IMR-90 (cell line): ENCODE data around the gene C6orf58. TPM values are rescaled to one million over a fixed set of nuclear protein-coding genes. Genes with fewer than 3 reads are reported as not detected.

Experiments used
- ATAC-seq: fragments of 200-7000 bp; cut with Tn5 transposase; 2 replicates; pipeline ENCODE4 v1.9.1; 2020; ENCODE audit warnings: low read depth, mild to moderate bottlenecking, moderate library complexity
- BruUV-seq: library from RNA; stranded (reverse); fragments of 400-500 nt; replicated peaks from 2 replicates; lab custom pipeline; 2021; lab: Mats Ljungman, UMichigan
- CTCF ChIA-PET: fragments of 300-600 bp; formaldehyde crosslinking; extraction: SDS; loops from one replicate; lab custom pipeline; 2021; ENCODE audit warnings: antibody characterized with exemption; lab: Yijun Ruan, JAX
- POLR2A ChIA-PET: fragments of 300-600 bp; sonication (Branson Sonifier 250); formaldehyde crosslinking; loops from one replicate; lab custom pipeline; 2022; ENCODE audit warnings: antibody characterized with exemption; ENCODE audit not compliant: unreplicated experiment; lab: Charles Lee
- DNase-seq: peaks from one replicate; pipeline ENCODE4 v3.0.0; 2013
- H2AFZ ChIP-seq: replicated peaks from 2 replicates; pipeline ENCODE3; 2013; ENCODE audit warnings: low read length, mild to moderate bottlenecking; ENCODE audit not compliant: poor library complexity
- H2AK5ac ChIP-seq: 2 replicates; pipeline ENCODE4 v1.6.1; 2013; ENCODE audit warnings: low read depth, low read length, inconsistent platforms
- H2AK9ac ChIP-seq: replicated peaks from 2 replicates; pipeline ENCODE3; 2013; ENCODE audit warnings: mild to moderate bottlenecking, low read depth, low read length, moderate library complexity; ENCODE audit not compliant: poor library complexity
- H2BK120ac ChIP-seq: 2 replicates; pipeline ENCODE4 v1.6.1; 2013; ENCODE audit warnings: low read depth, low read length, inconsistent platforms
- H2BK15ac ChIP-seq: 3 replicates; pipeline ENCODE4 v1.6.1; 2013; ENCODE audit warnings: low read depth, low read length, inconsistent platforms
- H2BK20ac ChIP-seq: 2 replicates; pipeline ENCODE4 v1.6.1; 2013; ENCODE audit warnings: low read depth, mild to moderate bottlenecking, inconsistent platforms, low read length, moderate library complexity
- H2BK5ac ChIP-seq: 2 replicates; pipeline ENCODE4 v1.6.1; 2013; ENCODE audit warnings: mild to moderate bottlenecking, low read depth, low read length, inconsistent platforms; ENCODE audit not compliant: poor library complexity, severe bottlenecking
- H3K14ac ChIP-seq: replicated peaks from 2 replicates; pipeline ENCODE4 v1.6.1; 2013; ENCODE audit warnings: low read depth, low read length, inconsistent platforms
- H3K18ac ChIP-seq: 2 replicates; pipeline ENCODE4 v1.6.1; 2013; ENCODE audit warnings: low read depth, low read length, control low read depth
- H3K23ac ChIP-seq: 2 replicates; pipeline ENCODE4 v1.6.1; 2013; ENCODE audit warnings: low read depth, low read length, inconsistent platforms
- H3K27ac ChIP-seq: 2 replicates; pipeline ENCODE4 v1.5.1; 2013; ENCODE audit warnings: mild to moderate bottlenecking, control low read depth, low read length; ENCODE audit not compliant: insufficient read depth
- H3K27me3 ChIP-seq: 2 replicates; pipeline ENCODE4 v1.6.1; 2013; ENCODE audit warnings: low read length; ENCODE audit not compliant: control insufficient read depth, insufficient read depth
- H3K36me3 ChIP-seq: 2 replicates; pipeline ENCODE4 v1.6.1; 2013; ENCODE audit warnings: low read length, mixed read lengths; ENCODE audit not compliant: control insufficient read depth, insufficient read depth
- H3K4ac ChIP-seq: 2 replicates; pipeline ENCODE4 v1.6.1; 2013; ENCODE audit warnings: low read depth, low read length, inconsistent platforms
- H3K4me1 ChIP-seq: 2 replicates; pipeline ENCODE4 v1.6.1; 2013; ENCODE audit warnings: low read length, mixed read lengths; ENCODE audit not compliant: control insufficient read depth, insufficient read depth
- H3K4me2 ChIP-seq: 2 replicates; pipeline ENCODE4 v1.6.1; 2013; ENCODE audit warnings: low read depth, mild to moderate bottlenecking, control low read depth, low read length, moderate library complexity
- H3K4me3 ChIP-seq: 2 replicates; pipeline ENCODE4 v1.5.1; 2013; ENCODE audit warnings: low read depth, mild to moderate bottlenecking, control low read depth, low read length, moderate library complexity; ENCODE audit not compliant: insufficient read depth
- H3K56ac ChIP-seq: 2 replicates; pipeline ENCODE4 v1.6.1; 2013; ENCODE audit warnings: low read length, inconsistent platforms; ENCODE audit not compliant: insufficient read depth; ENCODE audit errors: extremely low read depth
- H3K79me1 ChIP-seq, 2 experiments: 2 replicates each; pipeline ENCODE4 v1.6.1; 2013; ENCODE audit warnings: low read length in 2 of 2, inconsistent platforms in 1 of 2, low read depth in 1 of 2
- H3K9ac ChIP-seq: 2 replicates; pipeline ENCODE4 v1.6.1; 2013; ENCODE audit warnings: low read depth, low read length, control low read depth
- H3K9me1 ChIP-seq: 2 replicates; pipeline ENCODE4 v1.6.1; 2013; ENCODE audit warnings: low read length, inconsistent platforms; ENCODE audit not compliant: insufficient read depth
- H3K9me3 ChIP-seq: 2 replicates; pipeline ENCODE4 v1.6.1; 2013; ENCODE audit warnings: low read length; ENCODE audit not compliant: control insufficient read depth, insufficient read depth
- H4K20me1 ChIP-seq: 2 replicates; pipeline ENCODE4 v1.6.1; 2013; ENCODE audit warnings: low read length, inconsistent platforms; ENCODE audit not compliant: insufficient read depth
- H4K5ac ChIP-seq: 2 replicates; pipeline ENCODE4 v1.6.1; 2013; ENCODE audit warnings: mild to moderate bottlenecking, low read depth, low read length, control low read depth
- H4K8ac ChIP-seq, 2 experiments: 2 replicates each; pipeline ENCODE4 v1.6.1; 2013; ENCODE audit warnings: low read depth in 2 of 2, low read length in 2 of 2, control low read depth in 1 of 2, inconsistent platforms in 1 of 2
- H4K91ac ChIP-seq: 2 replicates; pipeline ENCODE4 v1.6.1; 2013; ENCODE audit warnings: low read depth, low read length, inconsistent platforms; ENCODE audit not compliant: insufficient read depth
- MXI1 ChIP-seq: IDR thresholded peaks from 2 replicates; pipeline ENCODE4 v1.6.1; 2012; ENCODE audit warnings: low read depth, mild to moderate bottlenecking, low read length, moderate library complexity, borderline replicate concordance
- WGBS, 2 experiments: methylation state at CpG; one replicate each; pipeline versions ENCODE4 v1.1.5 to v1.1.7; 2013; ENCODE audit warnings: missing lambda C conversion rate in 2 of 2; ENCODE audit not compliant: insufficient read length in 1 of 2; ENCODE audit errors: extremely low coverage in 2 of 2; 5-methylcytosine and 5-hydroxymethylcytosine counted together
- dilution Hi-C: fragments of 300-500 bp; cut with HindIII; formaldehyde crosslinking; loops from one replicate; pipeline ENCODE4 v1.14.3; 2018; ENCODE audit warnings: low sequenced_read_pairs; ENCODE audit not compliant: unreplicated experiment
- in situ Hi-C: fragments of 300-500 bp; cut with MboI; formaldehyde crosslinking; loops from 3 replicates; pipeline ENCODE4 v1.14.3; 2019; ENCODE audit warnings: low sequenced_read_pairs, inconsistent platforms, mixed read lengths
- intact Hi-C: fragments of 100-400 bp; cut with micrococcal nuclease; formaldehyde crosslinking; loops from 2 replicates; pipeline ENCODE4 v1.10.0; 2022
- polyA plus RNA-seq, 3 experiments: library from polyadenylated mRNA; depleted of rRNA; stranded (reverse); fragments of >200 nt; gene quantifications; 2 replicates each; pipeline ENCODE4 v1.2.3, GENCODE V29; 2012; ENCODE audit warnings: low replicate concordance in 1 of 3
- total RNA-seq: library from RNA; depleted of rRNA; stranded (reverse); fragments of >200 nt; gene quantifications from 2 replicates; pipeline ENCODE4 v1.2.3, GENCODE V29; 2012

Gene C6orf58
- total and polyA plus RNA-seq, 2 of the 4 experiments (the other 2 are of a cell fraction), result 0.09 TPM; not detected in 1

- intact Hi-C loops (no loop called here), dilution Hi-C loops (no loop called here), in situ Hi-C loops (no loop called here)
- Histone ChIP-seq H3K18ac (no peak overlapping the region), H3K79me1 (no peaks in the 10 kb centered on the region), H3K4me3 (no peak overlapping the region), H3K9me3 (no peaks in the 10 kb centered on the region), H3K14ac (no peak overlapping the region), H3K36me3 (no peaks in the 10 kb centered on the region), H2BK120ac (no peak overlapping the region), H4K20me1 (no peaks in the 10 kb centered on the region), H3K27me3 (peaks cover 5% of the 10 kb centered on the region), H3K4me1 (no peaks in the 10 kb centered on the region), H2AK9ac (no peak overlapping the region), H3K27ac (no peak overlapping the region), H2BK5ac (no peak overlapping the region), H3K56ac (no peak overlapping the region), H4K8ac (no peak overlapping the region), H3K4me2 (no peak overlapping the region), H3K9ac (no peak overlapping the region), H3K23ac (no peak overlapping the region), H2BK15ac (no peak overlapping the region), H3K9me1 (no peaks in the 10 kb centered on the region), H3K4ac (no peak overlapping the region), H2AK5ac (no peak overlapping the region), H4K5ac (no peak overlapping the region), H4K91ac (no peak overlapping the region), H2BK20ac (no peak overlapping the region), H2AFZ (no peak overlapping the region)
- ATAC-seq (no peak), DNase-seq (no peak)
- TF ChIP-seq MXI1, result no peak
- WGBS, 2 experiments, result no CpG with 5 or more reads among the region's 2 CpGs
- BruUV-seq, result no TSS peak
- ChIA-PET POLR2A (no interaction called here), CTCF (no interaction called here)
Measured at GRCh38 chr6:127585123-127585522, 8.1 kb downstream of the C6orf58 start.
